ENCODE results near the gene GATC. TPM values are rescaled to one million over a fixed set of nuclear protein-coding genes. Genes with fewer than 3 reads are reported as not detected.

Gene GATC
- total and polyA plus RNA-seq, 2 of the 4 experiments (the other 2 are of a cell fraction), result 8.7 to 16.5 TPM

GRCh38 chr12:120460157-120460556 lies 13.9 kb downstream of the GATC start:
- dilution Hi-C loops (cut with HindIII; ENCODE audit: low sequenced_read_pairs, unreplicated experiment), result no loop called here
- Histone ChIP-seq H4K8ac (ENCODE audit: low read depth in 2 of 2, low read length in 2 of 2) (no peak overlapping the region), H3K18ac (ENCODE audit: low read depth, low read length) (no peak overlapping the region), H3K9ac (ENCODE audit: low read depth, low read length) (no peak overlapping the region), H4K5ac (ENCODE audit: low read depth, low read length) (no peak overlapping the region), H2AFZ (replicated peaks; ENCODE audit: low read length, poor library complexity) (no peak overlapping the region), H3K79me1 (ENCODE audit: low read depth in 1 of 2, low read length in 2 of 2) (peaks cover 32 to 53% of the 10 kb centered on the region in 2 experiments), H3K4me3 (ENCODE audit: insufficient read depth, low read depth, low read length) (no peak overlapping the region), H3K4me1 (ENCODE audit: control insufficient read depth, insufficient read depth, low read length) (no peaks in the 10 kb centered on the region), H2AK5ac (ENCODE audit: low read depth, low read length) (no peak overlapping the region), H4K20me1 (ENCODE audit: insufficient read depth, low read length) (peaks cover 24% of the 10 kb centered on the region; the same call in 1 of the 2 replicates), H4K91ac (ENCODE audit: insufficient read depth, low read depth, low read length) (no peak overlapping the region), H3K14ac (replicated peaks; ENCODE audit: low read depth, low read length) (no peak overlapping the region), H2AK9ac (replicated peaks; ENCODE audit: low read depth, low read length, poor library complexity) (no peak overlapping the region), H3K9me1 (ENCODE audit: insufficient read depth, low read length) (no peaks in the 10 kb centered on the region), H3K23ac (ENCODE audit: low read depth, low read length) (no peak overlapping the region), H3K9me3 (ENCODE audit: control insufficient read depth, insufficient read depth, low read length) (no peaks in the 10 kb centered on the region), H3K4me2 (ENCODE audit: low read depth, low read length) (no peak overlapping the region), H2BK20ac (ENCODE audit: low read depth, low read length) (no peak overlapping the region), H2BK120ac (ENCODE audit: low read depth, low read length) (no peak overlapping the region), H2BK15ac (ENCODE audit: low read depth, low read length) (no peak overlapping the region), H3K27me3 (ENCODE audit: control insufficient read depth, insufficient read depth, low read length) (no peaks in the 10 kb centered on the region), H2BK5ac (ENCODE audit: low read depth, low read length, poor library complexity, severe bottlenecking) (no peak overlapping the region), H3K4ac (ENCODE audit: low read depth, low read length) (no peak overlapping the region), H3K27ac (ENCODE audit: insufficient read depth, low read length) (no peak overlapping the region), H3K56ac (ENCODE audit: extremely low read depth, insufficient read depth, low read length) (no peak overlapping the region), H3K36me3 (ENCODE audit: control insufficient read depth, insufficient read depth, low read length) (peaks cover 66% of the 10 kb centered on the region)
- in situ Hi-C loops (cut with MboI; ENCODE audit: low sequenced_read_pairs), result no loop called here
- DNase-seq, result no peak
- WGBS, 2 experiments (ENCODE audit: extremely low coverage in 2 of 2, insufficient read length in 1 of 2), result 100% methylated on average over 1 of the region's 3 CpGs; no CpG with 5 or more reads in 1 of the 2 experiments
- TF ChIP-seq NFE2L2 (IDR thresholded peaks at IDR 0.05; ENCODE audit: low read depth, low read length), result no peak
- no peak for TF ChIP-seq BHLHE40 (IDR thresholded peaks at IDR 0.05; ENCODE audit: low read depth, low read length)
- no peak for TF ChIP-seq FOS (IDR thresholded peaks at IDR 0.05; ENCODE audit: low read depth, low read length)
- no peak for TF ChIP-seq MAFK (IDR thresholded peaks at IDR 0.05; ENCODE audit: low read depth, low read length)
- TF ChIP-seq SMC3 (IDR thresholded peaks at IDR 0.05; ENCODE audit: low read depth, low read length), result no peak
- TF ChIP-seq RFX5 (IDR thresholded peaks at IDR 0.05; ENCODE audit: low read depth, low read length), result no peak
- no peak for TF ChIP-seq POLR2A (IDR thresholded peaks at IDR 0.05; ENCODE audit: low read depth, low read length)
- no peak for TF ChIP-seq RCOR1 (IDR thresholded peaks at IDR 0.05; ENCODE audit: insufficient replicate concordance, low read length)
- no peak for TF ChIP-seq RAD21 (IDR thresholded peaks at IDR 0.05; ENCODE audit: low read length)
- no peak for TF ChIP-seq CHD1 (IDR thresholded peaks at IDR 0.05; ENCODE audit: low read depth, low read length)
- TF ChIP-seq MAZ (IDR thresholded peaks at IDR 0.05; ENCODE audit: borderline replicate concordance, low read depth, low read length), result no peak
- TF ChIP-seq USF2 (IDR thresholded peaks at IDR 0.05; ENCODE audit: low read depth, low read length), result no peak
- no peak for TF ChIP-seq CEBPB (IDR thresholded peaks at IDR 0.05; ENCODE audit: low read depth, low read length)
- TF ChIP-seq, protein P1, sequence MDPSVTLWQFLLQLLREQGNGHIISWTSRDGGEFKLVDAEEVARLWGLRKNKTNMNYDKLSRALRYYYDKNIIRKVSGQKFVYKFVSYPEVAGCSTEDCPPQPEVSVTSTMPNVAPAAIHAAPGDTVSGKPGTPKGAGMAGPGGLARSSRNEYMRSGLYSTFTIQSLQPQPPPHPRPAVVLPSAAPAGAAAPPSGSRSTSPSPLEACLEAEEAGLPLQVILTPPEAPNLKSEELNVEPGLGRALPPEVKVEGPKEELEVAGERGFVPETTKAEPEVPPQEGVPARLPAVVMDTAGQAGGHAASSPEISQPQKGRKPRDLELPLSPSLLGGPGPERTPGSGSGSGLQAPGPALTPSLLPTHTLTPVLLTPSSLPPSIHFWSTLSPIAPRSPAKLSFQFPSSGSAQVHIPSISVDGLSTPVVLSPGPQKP (IDR thresholded peaks at IDR 0.05; ENCODE audit: borderline replicate concordance, low read depth, low read length), result no peak
- no peak for TF ChIP-seq MXI1 (IDR thresholded peaks at IDR 0.05; ENCODE audit: borderline replicate concordance, low read depth, low read length)
- TF ChIP-seq CTCF (conservative IDR thresholded peaks at IDR 0.05; ENCODE audit: low read depth, low read length), result no peak
- intact Hi-C loops (cut with micrococcal nuclease), result no loop called here
- BruUV-seq (replicated peaks), result no TSS peak
- no peak for ATAC-seq (ENCODE audit: low read depth)
- CTCF ChIA-PET, result interaction anchor here (0.6 to 1.0 kb wide), 2 partner anchors 11 to 139 kb away, joined by 3 read pairs; no protein-coding TSS in a partner anchor
- POLR2A ChIA-PET (ENCODE audit: unreplicated experiment), result no interaction called here
